Upper lobe of left lung (tissue), 4 donors: ENCODE data around the gene TOMM70.

ENCODE experiments used
- POLR2A ChIP-seq, 4 donors: fragments of 450-650 bp; IDR thresholded peaks; one replicate each; pipeline ENCODE4 v1.5.1; 2016 to 2017; ENCODE audit warnings: antibody characterized with exemption in 4 of 4, mild to moderate bottlenecking in 2 of 4
- TF ChIP-seq, protein P1 (sequence below), 6 experiments: fragments of 450-650 bp in 4 of 6; fragments of 200-600 bp in 2 of 6; sonication (generic) in 2 of 6; IDR thresholded peaks; one replicate each; pipeline ENCODE4 v1.5.1; 2016 to 2019; ENCODE audit warnings: antibody characterized with exemption in 6 of 6

DNA sequence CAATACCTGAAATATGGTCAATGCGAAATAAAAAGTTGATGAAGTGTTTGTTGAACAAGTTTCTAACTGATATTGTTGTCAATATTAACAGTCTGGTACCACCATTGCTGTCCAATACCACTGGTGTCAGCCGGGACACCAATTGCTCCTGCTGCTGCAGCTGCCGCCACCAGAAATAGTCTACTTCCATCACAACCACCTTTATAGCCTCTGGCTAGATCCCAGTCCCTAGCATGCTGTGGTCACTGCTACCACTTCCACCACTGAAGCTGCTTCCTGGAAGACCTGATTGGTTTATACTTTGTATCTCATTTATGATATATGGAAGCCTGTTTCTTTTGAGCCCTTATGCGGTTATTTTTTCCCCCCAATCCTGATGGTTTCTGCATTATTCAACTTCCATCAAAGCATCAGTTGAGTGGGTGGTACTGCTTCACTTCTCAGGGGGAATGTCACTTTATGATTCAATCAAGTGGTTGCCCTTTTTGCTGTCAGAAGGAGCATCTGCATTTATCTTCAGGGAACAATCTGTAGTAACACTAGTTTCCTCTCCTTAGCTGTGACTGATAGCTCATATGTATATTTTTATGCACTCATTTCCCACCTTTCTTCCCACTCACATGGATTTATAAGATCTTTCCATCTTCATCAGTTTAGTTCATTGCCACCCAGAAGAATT is 12.2 kb upstream of the TOMM70 start:
- TF ChIP-seq POLR2A (IDR thresholded peaks at IDR 0.05): no peak
- TF ChIP-seq, protein P1, sequence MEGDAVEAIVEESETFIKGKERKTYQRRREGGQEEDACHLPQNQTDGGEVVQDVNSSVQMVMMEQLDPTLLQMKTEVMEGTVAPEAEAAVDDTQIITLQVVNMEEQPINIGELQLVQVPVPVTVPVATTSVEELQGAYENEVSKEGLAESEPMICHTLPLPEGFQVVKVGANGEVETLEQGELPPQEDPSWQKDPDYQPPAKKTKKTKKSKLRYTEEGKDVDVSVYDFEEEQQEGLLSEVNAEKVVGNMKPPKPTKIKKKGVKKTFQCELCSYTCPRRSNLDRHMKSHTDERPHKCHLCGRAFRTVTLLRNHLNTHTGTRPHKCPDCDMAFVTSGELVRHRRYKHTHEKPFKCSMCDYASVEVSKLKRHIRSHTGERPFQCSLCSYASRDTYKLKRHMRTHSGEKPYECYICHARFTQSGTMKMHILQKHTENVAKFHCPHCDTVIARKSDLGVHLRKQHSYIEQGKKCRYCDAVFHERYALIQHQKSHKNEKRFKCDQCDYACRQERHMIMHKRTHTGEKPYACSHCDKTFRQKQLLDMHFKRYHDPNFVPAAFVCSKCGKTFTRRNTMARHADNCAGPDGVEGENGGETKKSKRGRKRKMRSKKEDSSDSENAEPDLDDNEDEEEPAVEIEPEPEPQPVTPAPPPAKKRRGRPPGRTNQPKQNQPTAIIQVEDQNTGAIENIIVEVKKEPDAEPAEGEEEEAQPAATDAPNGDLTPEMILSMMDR (IDR thresholded peaks at IDR 0.05): no peak
